WTC11 (cell line): ENCODE results near the gene RPUSD3. TPM values are rescaled to one million over a fixed set of nuclear protein-coding genes. Genes with fewer than 3 reads are reported as not detected.

Experiments
- ATAC-seq: fragments of 200-7000 bp; cut with Tn5 transposase; 2 replicates; pipeline ENCODE4 v1.10.0; 2021; ENCODE audit warnings: mild to moderate bottlenecking, moderate library complexity
- CTCF ChIA-PET: fragments of 300-600 bp; sonication (Branson Sonifier 250); formaldehyde crosslinking; loops from one replicate; lab custom pipeline; 2021; ENCODE audit warnings: antibody characterized with exemption; lab: Charles Lee
- POLR2A ChIA-PET: fragments of 350-600 bp; sonication (Branson Sonifier 250); formaldehyde crosslinking; loops from one replicate; lab custom pipeline; 2021; ENCODE audit warnings: antibody characterized with exemption; lab: Charles Lee
- DNase-seq: peaks from one replicate; pipeline ENCODE4 v3.0.0; 2021; ENCODE audit warnings: low spot score
- H3K27ac Mint-ChIP-seq: 2 replicates; pipeline ENCODE4 v1.8.0; 2021; ENCODE audit warnings: mixed read lengths
- H3K27me3 Mint-ChIP-seq: 2 replicates; pipeline ENCODE4 v1.8.0; 2021; ENCODE audit warnings: low read depth, mild to moderate bottlenecking, moderate library complexity, mixed read lengths
- H3K36me3 Mint-ChIP-seq: 2 replicates; pipeline ENCODE4 v1.8.0; 2021; ENCODE audit warnings: mixed read lengths
- H3K4me1 Mint-ChIP-seq: 2 replicates; pipeline ENCODE4 v1.8.0; 2022; ENCODE audit warnings: mixed read lengths
- H3K4me3 Mint-ChIP-seq: 2 replicates; pipeline ENCODE4 v1.8.0; 2021; ENCODE audit warnings: mild to moderate bottlenecking, moderate library complexity, mixed read lengths
- H3K9me3 Mint-ChIP-seq: 2 replicates; pipeline ENCODE4 v1.8.0; 2021; ENCODE audit warnings: mixed read lengths
- FOXJ3 ChIP-seq: sonication (generic); formaldehyde crosslinking; IDR thresholded peaks from 2 replicates; pipeline ENCODE4 v1.9.0; 2021; ENCODE audit warnings: missing genetic modification reagents, mild to moderate bottlenecking, borderline replicate concordance
- FOXK1 ChIP-seq: sonication (generic); formaldehyde crosslinking; IDR thresholded peaks from 2 replicates; pipeline ENCODE4 v1.8.0; 2022; ENCODE audit warnings: mild to moderate bottlenecking, moderate library complexity, missing genetic modification reagents
- JAZF1 ChIP-seq: fragments of 250-450 bp; sonication (Bioruptor Pico); IDR thresholded peaks from 2 replicates; pipeline ENCODE4 v1.9.0; 2021; ENCODE audit warnings: moderate library complexity, mild to moderate bottlenecking, inconsistent platforms
- JUN ChIP-seq: sonication (generic); formaldehyde crosslinking; IDR thresholded peaks from 2 replicates; pipeline ENCODE4 v1.8.0; 2023; ENCODE audit warnings: mild to moderate bottlenecking, missing genetic modification reagents
- NFATC4 ChIP-seq: fragments of 250-450 bp; sonication (Bioruptor Pico); IDR thresholded peaks from 2 replicates; pipeline ENCODE4 v1.9.0; 2021; ENCODE audit warnings: mild to moderate bottlenecking
- NR2C2 ChIP-seq: sonication (generic); formaldehyde crosslinking; IDR thresholded peaks from 2 replicates; pipeline ENCODE4 v1.8.0; 2022; ENCODE audit warnings: mild to moderate bottlenecking, missing genetic modification reagents
- SMAD4 ChIP-seq: sonication (generic); formaldehyde crosslinking; IDR thresholded peaks from 2 replicates; pipeline ENCODE4 v1.8.0; 2022; ENCODE audit warnings: mild to moderate bottlenecking, missing genetic modification reagents
- ZNF317 ChIP-seq: sonication (generic); formaldehyde crosslinking; IDR thresholded peaks from 2 replicates; pipeline ENCODE4 v1.8.1; 2023; ENCODE audit warnings: low read depth, mild to moderate bottlenecking, moderate library complexity, missing genetic modification reagents, borderline replicate concordance
- ZNF423 ChIP-seq: fragments of 250-450 bp; sonication (Bioruptor Pico); IDR thresholded peaks from 2 replicates; pipeline ENCODE4 v2.1.2; 2022; ENCODE audit warnings: mild to moderate bottlenecking, moderate library complexity
- total RNA-seq: library from RNA; stranded (reverse); gene quantifications from 3 replicates; pipeline ENCODE4 v1.2.3, GENCODE V29; 2021
- TF ChIP-seq, protein P1 (sequence below): sonication (generic); formaldehyde crosslinking; IDR thresholded peaks from 2 replicates; pipeline ENCODE4 v1.8.0; 2022; ENCODE audit warnings: missing genetic modification reagents
- TF ChIP-seq, protein P2 (sequence below): sonication (generic); formaldehyde crosslinking; IDR thresholded peaks from 2 replicates; pipeline ENCODE4 v1.8.1; 2023; ENCODE audit warnings: mild to moderate bottlenecking, missing genetic modification reagents, borderline replicate concordance
- TF ChIP-seq, protein P3 (sequence below): fragments of 250-450 bp; sonication (Bioruptor Pico); IDR thresholded peaks from 2 replicates; pipeline ENCODE4 v1.8.0; 2021; ENCODE audit warnings: mild to moderate bottlenecking
- TF ChIP-seq, protein P4 (sequence below): sonication (generic); formaldehyde crosslinking; conservative IDR thresholded peaks from 2 replicates; pipeline ENCODE4 v1.8.1; 2022; ENCODE audit warnings: mild to moderate bottlenecking, missing genetic modification reagents
- TF ChIP-seq, protein P5 (sequence below): fragments of 200-600 bp; IDR thresholded peaks from 2 replicates; pipeline ENCODE4 v1.8.0; 2022; ENCODE audit warnings: antibody characterized with exemption
- TF ChIP-seq, protein P6 (sequence below): sonication (generic); formaldehyde crosslinking; IDR thresholded peaks from 2 replicates; pipeline ENCODE4 v1.8.1; 2023; ENCODE audit warnings: mild to moderate bottlenecking, missing genetic modification reagents
- TF ChIP-seq, protein P7 (sequence below): fragments of 250-450 bp; sonication (Bioruptor Pico); IDR thresholded peaks from 2 replicates; pipeline ENCODE4 v1.9.0; 2021; ENCODE audit warnings: mild to moderate bottlenecking, borderline replicate concordance
- TF ChIP-seq, protein P8 (sequence below): sonication (generic); formaldehyde crosslinking; IDR thresholded peaks from 2 replicates; pipeline ENCODE4 v1.8.0; 2022; ENCODE audit warnings: mild to moderate bottlenecking, missing genetic modification reagents

Gene RPUSD3
- total RNA-seq, 1 experiment from 2014 or later = 95.5 TPM

DNA sequence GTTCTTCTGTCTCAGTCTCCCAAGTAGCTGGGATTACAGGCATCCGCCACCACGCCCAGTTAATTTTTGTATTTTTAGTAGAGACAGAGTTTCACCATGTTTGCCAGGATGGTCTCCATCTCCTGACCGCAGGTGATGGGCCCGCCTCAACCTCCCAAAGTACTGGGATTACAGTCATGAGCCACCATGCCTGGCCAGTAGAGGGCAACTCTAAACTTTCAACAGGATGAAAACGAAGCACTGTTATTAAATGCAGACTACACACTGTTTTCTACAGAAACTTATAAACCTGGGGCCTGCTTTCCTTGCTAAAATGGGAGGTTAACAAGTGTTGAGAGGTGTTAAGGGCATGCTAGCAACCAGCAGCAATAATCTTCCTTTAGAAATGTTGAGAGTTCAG is 43.3 kb downstream of the RPUSD3 start (continued):
- TF ChIP-seq, protein P1, sequence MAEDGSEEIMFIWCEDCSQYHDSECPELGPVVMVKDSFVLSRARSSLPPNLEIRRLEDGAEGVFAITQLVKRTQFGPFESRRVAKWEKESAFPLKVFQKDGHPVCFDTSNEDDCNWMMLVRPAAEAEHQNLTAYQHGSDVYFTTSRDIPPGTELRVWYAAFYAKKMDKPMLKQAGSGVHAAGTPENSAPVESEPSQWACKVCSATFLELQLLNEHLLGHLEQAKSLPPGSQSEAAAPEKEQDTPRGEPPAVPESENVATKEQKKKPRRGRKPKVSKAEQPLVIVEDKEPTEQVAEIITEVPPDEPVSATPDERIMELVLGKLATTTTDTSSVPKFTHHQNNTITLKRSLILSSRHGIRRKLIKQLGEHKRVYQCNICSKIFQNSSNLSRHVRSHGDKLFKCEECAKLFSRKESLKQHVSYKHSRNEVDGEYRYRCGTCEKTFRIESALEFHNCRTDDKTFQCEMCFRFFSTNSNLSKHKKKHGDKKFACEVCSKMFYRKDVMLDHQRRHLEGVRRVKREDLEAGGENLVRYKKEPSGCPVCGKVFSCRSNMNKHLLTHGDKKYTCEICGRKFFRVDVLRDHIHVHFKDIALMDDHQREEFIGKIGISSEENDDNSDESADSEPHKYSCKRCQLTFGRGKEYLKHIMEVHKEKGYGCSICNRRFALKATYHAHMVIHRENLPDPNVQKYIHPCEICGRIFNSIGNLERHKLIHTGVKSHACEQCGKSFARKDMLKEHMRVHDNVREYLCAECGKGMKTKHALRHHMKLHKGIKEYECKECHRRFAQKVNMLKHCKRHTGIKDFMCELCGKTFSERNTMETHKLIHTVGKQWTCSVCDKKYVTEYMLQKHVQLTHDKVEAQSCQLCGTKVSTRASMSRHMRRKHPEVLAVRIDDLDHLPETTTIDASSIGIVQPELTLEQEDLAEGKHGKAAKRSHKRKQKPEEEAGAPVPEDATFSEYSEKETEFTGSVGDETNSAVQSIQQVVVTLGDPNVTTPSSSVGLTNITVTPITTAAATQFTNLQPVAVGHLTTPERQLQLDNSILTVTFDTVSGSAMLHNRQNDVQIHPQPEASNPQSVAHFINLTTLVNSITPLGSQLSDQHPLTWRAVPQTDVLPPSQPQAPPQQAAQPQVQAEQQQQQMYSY (CRISPR knock-in tag) = no peak
- no peak for TF ChIP-seq FOXJ3 (CRISPR knock-in tag)
- TF ChIP-seq, protein P2, sequence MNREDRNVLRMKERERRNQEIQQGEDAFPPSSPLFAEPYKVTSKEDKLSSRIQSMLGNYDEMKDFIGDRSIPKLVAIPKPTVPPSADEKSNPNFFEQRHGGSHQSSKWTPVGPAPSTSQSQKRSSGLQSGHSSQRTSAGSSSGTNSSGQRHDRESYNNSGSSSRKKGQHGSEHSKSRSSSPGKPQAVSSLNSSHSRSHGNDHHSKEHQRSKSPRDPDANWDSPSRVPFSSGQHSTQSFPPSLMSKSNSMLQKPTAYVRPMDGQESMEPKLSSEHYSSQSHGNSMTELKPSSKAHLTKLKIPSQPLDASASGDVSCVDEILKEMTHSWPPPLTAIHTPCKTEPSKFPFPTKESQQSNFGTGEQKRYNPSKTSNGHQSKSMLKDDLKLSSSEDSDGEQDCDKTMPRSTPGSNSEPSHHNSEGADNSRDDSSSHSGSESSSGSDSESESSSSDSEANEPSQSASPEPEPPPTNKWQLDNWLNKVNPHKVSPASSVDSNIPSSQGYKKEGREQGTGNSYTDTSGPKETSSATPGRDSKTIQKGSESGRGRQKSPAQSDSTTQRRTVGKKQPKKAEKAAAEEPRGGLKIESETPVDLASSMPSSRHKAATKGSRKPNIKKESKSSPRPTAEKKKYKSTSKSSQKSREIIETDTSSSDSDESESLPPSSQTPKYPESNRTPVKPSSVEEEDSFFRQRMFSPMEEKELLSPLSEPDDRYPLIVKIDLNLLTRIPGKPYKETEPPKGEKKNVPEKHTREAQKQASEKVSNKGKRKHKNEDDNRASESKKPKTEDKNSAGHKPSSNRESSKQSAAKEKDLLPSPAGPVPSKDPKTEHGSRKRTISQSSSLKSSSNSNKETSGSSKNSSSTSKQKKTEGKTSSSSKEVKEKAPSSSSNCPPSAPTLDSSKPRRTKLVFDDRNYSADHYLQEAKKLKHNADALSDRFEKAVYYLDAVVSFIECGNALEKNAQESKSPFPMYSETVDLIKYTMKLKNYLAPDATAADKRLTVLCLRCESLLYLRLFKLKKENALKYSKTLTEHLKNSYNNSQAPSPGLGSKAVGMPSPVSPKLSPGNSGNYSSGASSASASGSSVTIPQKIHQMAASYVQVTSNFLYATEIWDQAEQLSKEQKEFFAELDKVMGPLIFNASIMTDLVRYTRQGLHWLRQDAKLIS (CRISPR knock-in tag) = no peak
- TF ChIP-seq, all 79 proteins: peak for 0

DNA sequence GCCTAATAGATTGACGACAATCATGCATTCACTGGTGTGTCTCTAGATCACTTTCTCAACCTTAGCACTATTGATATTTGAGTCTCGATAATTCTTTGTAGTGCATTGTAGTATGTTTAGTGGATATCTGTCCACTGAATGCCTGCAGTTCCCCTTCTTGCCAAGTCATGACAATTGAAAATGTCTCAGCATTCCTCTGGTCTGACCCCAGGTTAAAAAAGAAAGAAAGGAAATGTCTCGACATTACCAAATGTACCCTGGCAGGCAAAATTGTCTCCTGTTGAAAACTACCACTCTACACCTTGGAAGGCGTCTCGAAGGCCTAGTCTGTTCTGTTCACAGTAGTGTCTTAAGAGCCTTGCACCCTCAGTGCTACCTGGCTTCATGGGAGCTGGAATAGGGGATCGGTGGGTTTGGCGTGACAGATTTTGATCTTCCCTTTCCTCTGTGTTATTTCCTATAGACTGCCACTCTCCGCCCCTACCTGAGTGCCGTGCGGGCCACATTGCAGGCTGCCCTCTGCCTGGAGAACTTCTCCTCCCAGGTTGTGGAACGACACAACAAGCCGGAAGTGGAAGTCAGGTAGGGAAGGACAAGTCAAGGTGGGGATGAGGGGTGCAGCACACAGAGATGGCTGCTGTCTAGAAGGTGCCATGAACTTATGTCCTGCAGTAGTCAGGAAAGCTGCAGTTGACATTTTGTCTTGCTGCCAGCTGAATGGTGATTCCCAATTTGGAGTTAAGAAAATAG is 46.4 kb downstream of the RPUSD3 start:
- Mint-ChIP-seq H3K4me1 (peaks cover 14% of the 10 kb centered on the region), H3K9me3 (no peaks in the 10 kb centered on the region), H3K27ac (no peak overlapping the region), H3K27me3 (no peaks in the 10 kb centered on the region; the same call in 1 of the 2 replicates), H3K4me3 (no peak overlapping the region), H3K36me3 (peaks cover 55% of the 10 kb centered on the region)
- no peak for ATAC-seq
- POLR2A ChIA-PET = no interaction called here
- CTCF ChIA-PET = interaction anchor here (0.7 kb wide), 1 partner anchor 41 kb away, joined by 3 read pairs; no protein-coding TSS in a partner anchor
- no peak for DNase-seq
- TF ChIP-seq JAZF1 (CRISPR knock-in tag) (no peak), ZNF317 (no peak), NR2C2 (CRISPR knock-in tag) (no peak), NFATC4 (CRISPR knock-in tag) (no peak), SMAD4 (no peak), JUN (CRISPR knock-in tag) (no peak), ZNF423 (CRISPR knock-in tag) (no peak), FOXK1 (CRISPR knock-in tag) (no peak)
- TF ChIP-seq, protein P3, sequence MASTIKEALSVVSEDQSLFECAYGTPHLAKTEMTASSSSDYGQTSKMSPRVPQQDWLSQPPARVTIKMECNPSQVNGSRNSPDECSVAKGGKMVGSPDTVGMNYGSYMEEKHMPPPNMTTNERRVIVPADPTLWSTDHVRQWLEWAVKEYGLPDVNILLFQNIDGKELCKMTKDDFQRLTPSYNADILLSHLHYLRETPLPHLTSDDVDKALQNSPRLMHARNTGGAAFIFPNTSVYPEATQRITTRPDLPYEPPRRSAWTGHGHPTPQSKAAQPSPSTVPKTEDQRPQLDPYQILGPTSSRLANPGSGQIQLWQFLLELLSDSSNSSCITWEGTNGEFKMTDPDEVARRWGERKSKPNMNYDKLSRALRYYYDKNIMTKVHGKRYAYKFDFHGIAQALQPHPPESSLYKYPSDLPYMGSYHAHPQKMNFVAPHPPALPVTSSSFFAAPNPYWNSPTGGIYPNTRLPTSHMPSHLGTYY (CRISPR knock-in tag) = no peak
- TF ChIP-seq, protein P4, sequence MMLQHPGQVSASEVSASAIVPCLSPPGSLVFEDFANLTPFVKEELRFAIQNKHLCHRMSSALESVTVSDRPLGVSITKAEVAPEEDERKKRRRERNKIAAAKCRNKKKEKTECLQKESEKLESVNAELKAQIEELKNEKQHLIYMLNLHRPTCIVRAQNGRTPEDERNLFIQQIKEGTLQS (CRISPR knock-in tag) = no peak
- TF ChIP-seq, protein P5, sequence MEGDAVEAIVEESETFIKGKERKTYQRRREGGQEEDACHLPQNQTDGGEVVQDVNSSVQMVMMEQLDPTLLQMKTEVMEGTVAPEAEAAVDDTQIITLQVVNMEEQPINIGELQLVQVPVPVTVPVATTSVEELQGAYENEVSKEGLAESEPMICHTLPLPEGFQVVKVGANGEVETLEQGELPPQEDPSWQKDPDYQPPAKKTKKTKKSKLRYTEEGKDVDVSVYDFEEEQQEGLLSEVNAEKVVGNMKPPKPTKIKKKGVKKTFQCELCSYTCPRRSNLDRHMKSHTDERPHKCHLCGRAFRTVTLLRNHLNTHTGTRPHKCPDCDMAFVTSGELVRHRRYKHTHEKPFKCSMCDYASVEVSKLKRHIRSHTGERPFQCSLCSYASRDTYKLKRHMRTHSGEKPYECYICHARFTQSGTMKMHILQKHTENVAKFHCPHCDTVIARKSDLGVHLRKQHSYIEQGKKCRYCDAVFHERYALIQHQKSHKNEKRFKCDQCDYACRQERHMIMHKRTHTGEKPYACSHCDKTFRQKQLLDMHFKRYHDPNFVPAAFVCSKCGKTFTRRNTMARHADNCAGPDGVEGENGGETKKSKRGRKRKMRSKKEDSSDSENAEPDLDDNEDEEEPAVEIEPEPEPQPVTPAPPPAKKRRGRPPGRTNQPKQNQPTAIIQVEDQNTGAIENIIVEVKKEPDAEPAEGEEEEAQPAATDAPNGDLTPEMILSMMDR = no peak
- TF ChIP-seq, protein P6, sequence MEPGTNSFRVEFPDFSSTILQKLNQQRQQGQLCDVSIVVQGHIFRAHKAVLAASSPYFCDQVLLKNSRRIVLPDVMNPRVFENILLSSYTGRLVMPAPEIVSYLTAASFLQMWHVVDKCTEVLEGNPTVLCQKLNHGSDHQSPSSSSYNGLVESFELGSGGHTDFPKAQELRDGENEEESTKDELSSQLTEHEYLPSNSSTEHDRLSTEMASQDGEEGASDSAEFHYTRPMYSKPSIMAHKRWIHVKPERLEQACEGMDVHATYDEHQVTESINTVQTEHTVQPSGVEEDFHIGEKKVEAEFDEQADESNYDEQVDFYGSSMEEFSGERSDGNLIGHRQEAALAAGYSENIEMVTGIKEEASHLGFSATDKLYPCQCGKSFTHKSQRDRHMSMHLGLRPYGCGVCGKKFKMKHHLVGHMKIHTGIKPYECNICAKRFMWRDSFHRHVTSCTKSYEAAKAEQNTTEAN = no peak
- TF ChIP-seq, protein P7, sequence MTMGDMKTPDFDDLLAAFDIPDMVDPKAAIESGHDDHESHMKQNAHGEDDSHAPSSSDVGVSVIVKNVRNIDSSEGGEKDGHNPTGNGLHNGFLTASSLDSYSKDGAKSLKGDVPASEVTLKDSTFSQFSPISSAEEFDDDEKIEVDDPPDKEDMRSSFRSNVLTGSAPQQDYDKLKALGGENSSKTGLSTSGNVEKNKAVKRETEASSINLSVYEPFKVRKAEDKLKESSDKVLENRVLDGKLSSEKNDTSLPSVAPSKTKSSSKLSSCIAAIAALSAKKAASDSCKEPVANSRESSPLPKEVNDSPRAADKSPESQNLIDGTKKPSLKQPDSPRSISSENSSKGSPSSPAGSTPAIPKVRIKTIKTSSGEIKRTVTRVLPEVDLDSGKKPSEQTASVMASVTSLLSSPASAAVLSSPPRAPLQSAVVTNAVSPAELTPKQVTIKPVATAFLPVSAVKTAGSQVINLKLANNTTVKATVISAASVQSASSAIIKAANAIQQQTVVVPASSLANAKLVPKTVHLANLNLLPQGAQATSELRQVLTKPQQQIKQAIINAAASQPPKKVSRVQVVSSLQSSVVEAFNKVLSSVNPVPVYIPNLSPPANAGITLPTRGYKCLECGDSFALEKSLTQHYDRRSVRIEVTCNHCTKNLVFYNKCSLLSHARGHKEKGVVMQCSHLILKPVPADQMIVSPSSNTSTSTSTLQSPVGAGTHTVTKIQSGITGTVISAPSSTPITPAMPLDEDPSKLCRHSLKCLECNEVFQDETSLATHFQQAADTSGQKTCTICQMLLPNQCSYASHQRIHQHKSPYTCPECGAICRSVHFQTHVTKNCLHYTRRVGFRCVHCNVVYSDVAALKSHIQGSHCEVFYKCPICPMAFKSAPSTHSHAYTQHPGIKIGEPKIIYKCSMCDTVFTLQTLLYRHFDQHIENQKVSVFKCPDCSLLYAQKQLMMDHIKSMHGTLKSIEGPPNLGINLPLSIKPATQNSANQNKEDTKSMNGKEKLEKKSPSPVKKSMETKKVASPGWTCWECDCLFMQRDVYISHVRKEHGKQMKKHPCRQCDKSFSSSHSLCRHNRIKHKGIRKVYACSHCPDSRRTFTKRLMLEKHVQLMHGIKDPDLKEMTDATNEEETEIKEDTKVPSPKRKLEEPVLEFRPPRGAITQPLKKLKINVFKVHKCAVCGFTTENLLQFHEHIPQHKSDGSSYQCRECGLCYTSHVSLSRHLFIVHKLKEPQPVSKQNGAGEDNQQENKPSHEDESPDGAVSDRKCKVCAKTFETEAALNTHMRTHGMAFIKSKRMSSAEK (CRISPR knock-in tag) = no peak
- TF ChIP-seq, protein P8, sequence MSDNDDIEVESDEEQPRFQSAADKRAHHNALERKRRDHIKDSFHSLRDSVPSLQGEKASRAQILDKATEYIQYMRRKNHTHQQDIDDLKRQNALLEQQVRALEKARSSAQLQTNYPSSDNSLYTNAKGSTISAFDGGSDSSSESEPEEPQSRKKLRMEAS (CRISPR knock-in tag) = no peak
